HG02798 (cell line): ENCODE results near the gene RBMS3.
A peak's percentile ranks its signal among the peaks of the same experiment; 100 is the strongest.

Source experiments
- ATAC-seq: cut with Tn5 transposase; IDR thresholded peaks from one replicate; pipeline ENCODE4 v1.9.1; 2021; ENCODE audit warnings: mild to moderate bottlenecking; ENCODE audit not compliant: unreplicated experiment, poor library complexity

RBMS3 gene

DNA sequence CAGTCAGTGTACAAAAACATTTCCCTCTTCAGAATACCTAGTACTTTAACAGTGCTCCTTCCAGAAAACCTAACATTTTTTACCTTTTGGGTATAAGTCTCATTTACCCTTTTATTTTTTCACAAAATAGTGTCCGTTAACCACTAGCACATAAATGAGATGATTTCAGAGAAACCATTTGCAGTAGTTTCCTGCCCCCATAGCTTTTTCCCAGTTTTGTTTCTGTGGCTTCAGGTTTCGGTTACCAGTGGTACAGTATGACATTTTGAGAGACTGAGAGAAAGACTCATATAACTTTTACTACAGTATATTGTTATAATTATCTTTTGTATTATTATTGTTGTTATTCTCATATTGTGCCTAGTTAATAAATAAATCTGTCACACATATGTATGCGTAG is 6.2 kb upstream of the RBMS3 start:
- no peak for ATAC-seq

DNA sequence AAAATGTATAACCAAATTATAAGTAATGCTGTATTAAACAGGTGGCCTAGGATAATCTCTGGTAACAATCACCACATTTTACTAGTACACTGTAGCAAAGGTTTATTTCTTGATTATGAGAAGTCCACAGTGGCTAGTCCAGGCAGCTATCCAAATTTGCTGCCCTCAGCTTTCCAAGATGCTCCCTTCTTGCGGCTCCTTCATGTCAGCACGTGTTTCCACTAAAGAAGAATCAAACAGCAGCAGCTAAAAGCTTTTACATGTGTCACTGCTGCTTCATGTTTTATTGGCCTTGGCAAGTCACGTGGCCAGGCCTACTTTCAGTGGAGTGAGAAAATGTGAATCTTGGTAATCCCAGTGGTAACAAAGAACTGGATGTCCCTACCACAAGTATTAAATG is 5.6 kb upstream of the RBMS3 start:
- no peak for ATAC-seq

DNA sequence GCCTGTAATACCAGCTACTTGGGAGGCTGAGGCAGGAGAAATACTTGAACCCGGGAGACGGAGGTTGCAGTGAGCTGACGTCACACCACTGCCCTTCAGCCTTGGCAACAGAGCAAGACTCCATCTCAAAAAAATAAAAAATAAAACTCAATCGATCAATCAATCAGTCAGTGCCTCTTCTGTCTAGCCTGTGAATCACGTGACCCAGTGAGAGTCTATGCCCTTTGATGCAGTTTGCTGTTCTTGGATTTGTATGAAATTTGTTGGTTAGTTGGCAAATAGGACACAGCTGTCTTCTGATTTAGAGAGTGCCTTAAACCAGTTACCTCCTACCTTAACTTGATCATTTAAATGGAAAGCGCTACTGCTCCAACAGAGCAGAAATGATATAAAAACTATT is 3.6 kb upstream of the RBMS3 start:
- ATAC-seq: no peak

DNA sequence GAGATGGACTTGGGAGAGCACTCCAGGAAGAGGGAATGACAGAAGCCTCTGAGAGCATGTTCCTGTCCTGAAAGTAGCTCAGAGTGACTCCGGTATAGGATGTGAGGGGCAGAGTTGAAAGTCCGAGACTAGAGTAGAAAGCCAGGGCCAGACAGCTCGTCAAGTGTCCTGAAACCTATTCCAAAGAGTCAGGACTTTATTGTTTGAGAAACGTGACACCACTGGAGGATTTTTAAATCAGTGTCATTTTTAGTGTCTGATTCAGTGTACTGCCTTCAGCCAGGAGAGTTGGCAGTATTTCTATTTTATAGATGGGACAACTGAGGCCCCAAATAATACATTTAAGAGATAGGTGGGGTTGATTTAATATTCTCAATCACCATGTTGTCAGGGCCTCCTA is 1.6 kb upstream of the RBMS3 start:
- no peak for ATAC-seq

DNA sequence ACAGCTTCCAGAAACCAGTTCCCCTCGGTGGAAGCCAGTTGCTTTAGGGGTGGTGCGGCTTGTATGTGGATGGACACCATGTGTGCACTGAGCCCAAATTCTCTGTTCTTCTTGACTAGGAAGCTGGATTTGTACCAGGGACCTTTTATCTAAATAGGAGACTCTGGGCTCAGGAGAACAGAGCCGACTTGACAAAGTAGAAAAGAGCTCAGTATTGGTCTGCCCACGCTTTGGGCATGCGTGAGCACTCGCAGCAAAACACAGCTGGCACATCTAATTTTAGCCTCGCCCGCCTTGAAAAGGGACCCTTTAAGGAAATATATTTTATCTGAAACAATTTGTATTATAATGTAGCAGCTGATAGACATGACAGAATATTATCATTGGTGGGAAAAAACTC is 1.1 kb upstream of the RBMS3 start:
- ATAC-seq: no peak

DNA sequence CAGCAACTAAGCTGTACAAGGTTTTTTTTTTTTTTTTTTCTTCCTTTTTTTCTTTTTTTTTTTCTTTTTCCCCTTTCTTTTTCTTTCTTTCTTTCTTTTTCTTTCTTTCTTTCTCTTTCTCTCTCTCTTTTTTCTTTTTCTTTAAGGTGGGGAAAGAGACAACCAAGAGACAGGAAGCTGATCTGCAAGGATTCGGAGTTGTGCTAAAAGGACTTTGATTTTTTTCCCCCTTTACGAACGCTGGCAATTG is 148 bp downstream of the RBMS3 start:
- no peak for ATAC-seq

DNA sequence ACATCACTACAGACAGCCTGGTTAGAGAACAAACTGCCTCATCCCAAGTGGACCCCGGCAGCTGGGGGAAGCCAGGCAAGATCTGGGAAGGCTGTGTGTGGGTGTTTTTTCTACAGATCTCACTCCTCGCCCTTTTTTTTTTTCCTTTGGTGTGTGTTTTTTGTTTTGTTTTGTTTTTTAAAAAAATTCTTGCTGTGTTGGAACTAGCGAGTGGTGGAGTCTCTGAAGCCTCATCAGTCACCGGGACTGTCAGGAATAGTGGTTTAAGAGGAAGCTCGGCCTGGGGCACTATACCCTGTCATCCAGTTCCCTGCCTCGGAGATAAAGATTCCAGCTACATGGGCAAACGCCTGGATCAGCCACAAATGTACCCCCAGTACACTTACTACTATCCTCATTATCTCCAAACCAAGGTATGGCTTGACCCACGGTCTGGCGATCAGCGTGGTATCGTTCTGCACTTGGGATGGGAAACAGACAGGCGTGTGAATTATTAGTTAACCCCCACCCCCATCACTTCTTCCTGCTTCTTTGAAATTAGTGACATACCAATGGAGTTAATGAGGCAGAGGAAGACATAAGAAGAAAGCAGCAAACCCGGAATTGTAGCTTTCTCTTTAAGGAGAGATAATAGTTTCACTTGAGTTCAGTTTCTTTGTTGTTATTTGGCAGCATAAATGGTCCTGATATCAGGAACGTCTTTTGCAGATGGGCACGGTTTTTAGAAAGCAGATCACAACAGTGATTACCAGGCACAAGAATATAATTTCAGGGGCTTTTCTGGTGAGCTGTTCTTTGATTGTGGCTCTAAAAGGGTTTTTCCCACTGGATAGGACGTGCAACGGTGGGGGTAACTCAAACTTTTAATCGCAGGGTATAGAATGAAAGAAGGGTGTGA is 722 bp downstream of the RBMS3 start:
- peak; percentile 61 for ATAC-seq

DNA sequence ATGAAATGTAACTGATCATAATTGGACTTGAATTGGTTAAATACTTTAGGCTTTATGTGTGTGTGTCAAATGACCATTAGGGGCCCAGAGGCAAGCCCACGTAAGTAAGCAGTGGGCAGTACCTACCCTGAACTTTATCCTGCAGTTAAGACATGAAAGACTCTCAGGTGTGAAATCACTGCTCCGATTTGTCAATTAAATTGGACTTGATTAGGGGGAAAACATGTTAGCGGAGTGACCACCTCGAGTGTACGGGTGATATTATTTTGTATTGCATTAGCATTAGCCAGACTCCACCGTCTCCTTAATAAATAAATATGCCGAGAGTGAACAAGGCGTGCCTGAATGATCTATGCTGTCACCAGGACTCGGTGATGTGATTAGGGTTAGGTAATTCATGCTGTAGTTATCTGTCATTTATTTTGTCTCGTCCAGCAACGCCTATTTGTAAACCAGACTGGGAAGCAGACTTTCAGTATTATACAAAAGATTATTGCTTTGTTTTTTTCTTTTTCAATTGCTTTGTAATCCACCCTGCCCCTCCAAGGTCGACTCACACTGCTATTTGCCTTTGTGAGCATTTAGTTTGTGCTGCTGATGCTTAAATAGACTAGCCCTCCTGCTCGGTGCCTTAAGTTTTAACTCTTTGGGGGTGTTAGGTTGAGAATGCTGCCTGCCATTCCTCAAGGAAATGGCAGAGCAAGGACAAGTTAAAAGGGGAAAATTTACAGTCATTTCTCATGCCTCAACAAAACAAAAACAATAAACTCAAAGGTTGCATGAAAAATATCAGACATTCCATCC is 1.8 kb downstream of the RBMS3 start:
- no peak for ATAC-seq

DNA sequence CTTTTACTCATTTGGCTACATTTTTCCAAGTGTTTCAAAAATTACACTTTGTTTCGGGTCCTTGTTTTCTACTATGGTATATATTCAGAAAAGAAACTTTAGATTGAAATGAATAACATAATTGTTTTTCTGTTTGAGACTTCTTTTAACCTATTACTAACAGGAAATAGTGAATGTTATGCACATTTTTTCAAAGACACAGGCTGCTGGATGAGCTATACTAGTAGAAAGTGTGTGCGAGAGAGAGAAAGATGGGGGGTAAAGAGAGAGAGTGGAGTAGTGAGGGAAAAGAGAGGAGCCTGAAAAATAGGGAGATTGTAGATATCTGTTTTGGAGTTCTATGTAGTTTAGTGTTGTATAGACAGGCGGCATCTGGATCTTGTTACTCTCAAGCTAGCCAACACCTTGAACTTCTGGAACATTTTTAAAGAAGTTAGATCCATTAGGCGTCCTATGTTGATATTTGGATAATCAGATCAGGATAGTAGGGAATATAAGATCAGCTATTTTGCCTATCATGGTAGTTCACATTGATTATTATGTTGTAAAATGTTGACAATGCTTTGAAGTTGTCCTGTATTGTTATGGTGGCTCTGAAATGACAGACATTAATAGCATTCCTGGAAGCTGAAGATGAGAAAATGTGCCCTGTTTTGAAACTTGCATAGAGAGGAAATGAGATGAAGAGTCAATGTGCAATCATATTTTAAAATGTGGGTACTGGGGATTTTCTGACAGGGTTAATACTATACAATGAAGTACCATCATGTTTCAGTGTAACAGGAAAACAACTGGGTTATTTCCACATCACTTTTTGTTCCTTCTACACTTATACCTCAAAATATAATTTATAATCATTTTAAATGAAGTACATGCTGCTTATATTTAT is 2.6 kb downstream of the RBMS3 start:
- ATAC-seq: no peak

DNA sequence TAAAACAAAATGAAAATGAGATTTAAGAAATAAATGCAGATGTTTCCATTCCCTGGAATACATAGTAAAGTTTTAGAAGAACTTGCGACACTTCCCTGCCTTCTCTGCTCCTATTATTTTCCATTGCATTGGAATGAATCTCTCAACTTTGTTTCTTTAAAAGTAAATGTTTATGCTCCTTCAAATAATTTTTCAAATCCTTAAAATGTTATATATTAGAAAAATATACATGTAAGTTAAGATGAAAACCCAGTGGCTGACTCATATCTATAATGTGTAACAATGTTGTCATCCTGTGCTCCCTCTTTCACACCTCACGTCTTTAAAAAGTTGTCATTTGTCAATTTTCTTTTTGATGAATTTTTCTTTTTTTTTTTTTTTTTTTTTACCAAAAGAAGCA is 3.6 kb downstream of the RBMS3 start:
- ATAC-seq: no peak

DNA sequence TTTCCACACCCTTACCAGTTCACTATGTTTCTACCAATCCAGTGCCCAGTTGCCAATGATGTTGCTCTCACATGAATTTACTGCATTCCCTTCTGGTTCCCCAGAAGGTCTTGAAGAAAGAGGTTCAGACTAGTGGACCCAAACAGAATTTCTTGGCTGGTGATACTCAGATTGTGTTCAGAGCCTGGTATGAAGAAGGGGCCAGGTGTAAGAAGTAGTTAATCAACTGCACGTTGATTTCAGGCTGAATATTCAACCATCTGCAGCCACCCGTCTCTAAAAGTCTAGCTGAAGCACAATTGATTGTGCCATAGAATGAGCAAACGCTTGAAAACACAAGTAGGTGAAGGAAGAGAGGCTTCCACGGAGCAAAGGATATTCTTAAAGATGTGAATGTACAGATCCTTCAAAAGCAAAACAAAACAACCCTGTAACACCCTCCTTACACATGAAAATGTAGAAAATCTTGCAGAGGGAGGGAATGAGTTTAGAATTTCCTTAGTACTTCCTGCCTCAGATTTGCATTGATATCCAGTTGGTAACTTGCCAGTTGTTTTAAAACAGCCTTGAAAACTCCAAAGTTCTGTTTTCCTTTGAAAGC is 4.7 kb downstream of the RBMS3 start:
- ATAC-seq: no peak

DNA sequence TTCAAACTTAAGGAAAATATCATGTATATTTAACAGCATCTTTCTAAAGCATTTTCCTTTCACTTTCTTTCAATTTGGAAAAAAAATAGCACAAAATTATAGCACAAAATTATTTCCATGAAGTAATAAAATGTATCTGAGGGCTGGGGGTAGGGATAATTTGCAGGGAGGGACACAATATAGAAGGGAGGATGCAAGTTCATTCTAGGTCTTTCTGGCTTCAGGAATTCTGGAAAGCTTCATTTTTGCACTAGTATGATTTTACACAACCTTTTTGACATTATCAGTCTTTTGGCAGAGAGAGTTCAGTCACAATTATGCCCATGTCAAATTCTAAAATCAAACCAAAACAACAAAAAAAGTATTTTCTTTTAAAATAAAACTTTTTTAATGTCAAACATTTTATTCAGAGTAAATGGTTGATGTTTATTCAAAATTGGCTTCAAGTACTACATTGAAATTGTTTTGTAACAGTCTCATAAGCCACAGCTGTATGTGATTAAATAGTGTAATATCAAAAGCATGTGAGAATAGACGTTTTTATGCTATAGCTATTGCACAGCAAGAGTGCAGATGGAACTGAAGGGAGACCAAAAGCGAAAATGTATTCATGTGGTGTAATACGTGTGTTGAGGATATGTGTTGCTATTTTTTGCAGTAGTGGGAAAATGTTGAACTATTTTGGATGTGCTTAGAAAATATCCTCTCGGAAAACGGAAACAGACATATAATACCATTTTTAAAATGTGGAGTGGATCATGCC is 5.8 kb downstream of the RBMS3 start:
- ATAC-seq: no peak

DNA sequence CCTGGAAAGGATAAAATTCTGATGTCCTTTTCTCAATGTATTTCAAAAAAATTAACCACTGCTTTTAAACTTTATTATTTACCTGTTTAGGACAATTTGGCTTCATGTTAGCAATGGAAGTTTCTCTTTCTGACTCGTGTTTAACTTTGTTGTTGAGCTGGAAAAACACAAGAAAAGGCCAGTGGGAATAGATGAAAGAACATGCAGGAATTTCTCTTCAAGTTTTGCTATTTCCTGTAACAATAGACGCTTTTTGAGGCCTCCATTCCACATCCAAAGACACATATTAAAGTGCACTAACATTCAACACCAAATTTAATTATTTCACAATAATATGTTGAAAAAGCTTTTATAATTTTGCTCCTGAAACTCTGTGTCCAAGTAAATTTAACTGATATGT is 9.7 kb downstream of the RBMS3 start:
- no peak for ATAC-seq

DNA sequence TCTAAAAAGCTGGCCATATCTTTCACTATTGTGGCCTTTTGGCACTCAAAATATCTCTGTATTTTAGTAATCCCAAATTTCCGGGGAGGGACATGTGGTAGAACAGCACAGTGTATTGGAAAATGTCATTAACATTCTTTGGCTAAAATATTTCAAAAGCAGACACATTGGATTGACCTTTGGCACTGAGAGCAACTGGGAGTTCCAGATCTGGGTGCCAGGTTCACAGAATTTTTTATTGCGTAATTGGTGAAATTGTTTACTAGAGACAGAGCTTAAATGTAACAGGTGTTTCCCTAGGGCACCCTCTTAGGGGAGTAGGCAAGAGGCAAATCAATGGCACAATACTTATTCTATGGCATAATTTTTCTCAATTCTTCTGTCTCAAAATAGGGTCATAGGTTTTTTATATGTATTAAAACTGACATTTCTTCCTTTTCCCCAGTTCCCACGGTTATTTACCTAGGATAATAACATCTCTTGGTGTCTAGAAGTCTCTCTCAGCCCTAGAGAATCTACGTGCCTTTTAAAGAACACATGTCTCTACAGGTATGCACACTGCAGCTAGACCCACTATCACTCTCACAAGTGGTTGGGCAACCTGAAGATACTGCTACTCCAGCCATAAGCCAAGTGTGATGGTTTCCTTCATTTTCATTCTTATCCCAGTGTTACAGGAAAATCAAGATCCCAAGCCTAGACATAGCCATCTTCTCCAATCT is 10.6 kb downstream of the RBMS3 start:
- no peak for ATAC-seq

DNA sequence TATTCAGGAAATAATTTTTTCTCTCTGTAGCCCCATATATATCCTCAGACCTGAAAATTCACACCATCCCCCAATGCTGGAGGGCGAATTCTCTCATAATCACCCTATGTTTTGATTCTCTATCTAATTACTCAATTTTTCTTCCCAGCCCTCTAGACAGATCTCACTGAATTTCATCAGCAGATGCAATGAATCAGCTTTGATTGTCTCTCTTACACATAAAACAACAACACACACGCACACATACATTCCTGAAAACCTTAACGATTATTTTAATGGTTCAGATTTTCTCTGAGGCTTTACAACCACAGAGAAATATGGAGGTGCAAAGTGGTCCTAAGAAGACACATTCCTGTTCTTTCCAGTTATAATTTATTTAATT is 11.1 kb downstream of the RBMS3 start:
- ATAC-seq: no peak

DNA sequence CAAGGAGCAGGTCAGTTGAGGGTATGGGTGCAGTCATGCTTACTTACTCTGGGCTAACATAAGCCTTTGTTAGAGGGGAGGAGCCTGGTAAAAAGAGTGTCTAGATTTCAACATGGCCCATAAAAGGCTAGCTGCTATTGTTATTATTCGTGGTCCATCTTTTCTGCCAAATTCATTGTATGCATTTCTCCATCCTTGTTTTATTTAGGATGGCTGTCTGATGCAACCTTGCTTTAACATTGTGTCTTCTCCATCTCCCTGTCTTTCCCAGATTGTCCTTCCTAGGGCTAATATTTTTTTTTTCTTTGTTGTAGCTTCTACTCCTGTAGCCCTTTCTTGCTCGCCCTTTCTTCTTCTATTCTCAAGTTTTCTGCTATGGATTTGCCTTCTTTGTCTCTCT is 12.6 kb downstream of the RBMS3 start:
- ATAC-seq: no peak

DNA sequence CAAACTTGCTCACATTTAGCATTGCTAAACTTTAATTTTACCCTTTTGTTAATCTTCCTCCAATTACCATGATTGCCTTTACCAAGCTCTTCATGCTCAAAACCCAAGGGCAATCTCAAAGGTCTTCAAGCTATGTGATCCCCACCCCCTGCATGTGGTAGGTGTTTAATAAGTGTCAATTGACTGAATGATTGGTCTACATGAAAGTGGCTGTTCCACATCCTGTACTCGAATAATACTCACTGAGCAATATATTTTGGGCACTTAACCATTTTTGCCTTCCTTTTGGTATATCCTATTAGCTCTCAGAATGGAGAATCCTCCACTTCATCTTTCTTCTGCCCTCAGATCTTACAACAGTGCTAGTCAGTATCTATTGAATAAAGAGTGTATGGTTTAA is 17.1 kb downstream of the RBMS3 start:
- no peak for ATAC-seq

DNA sequence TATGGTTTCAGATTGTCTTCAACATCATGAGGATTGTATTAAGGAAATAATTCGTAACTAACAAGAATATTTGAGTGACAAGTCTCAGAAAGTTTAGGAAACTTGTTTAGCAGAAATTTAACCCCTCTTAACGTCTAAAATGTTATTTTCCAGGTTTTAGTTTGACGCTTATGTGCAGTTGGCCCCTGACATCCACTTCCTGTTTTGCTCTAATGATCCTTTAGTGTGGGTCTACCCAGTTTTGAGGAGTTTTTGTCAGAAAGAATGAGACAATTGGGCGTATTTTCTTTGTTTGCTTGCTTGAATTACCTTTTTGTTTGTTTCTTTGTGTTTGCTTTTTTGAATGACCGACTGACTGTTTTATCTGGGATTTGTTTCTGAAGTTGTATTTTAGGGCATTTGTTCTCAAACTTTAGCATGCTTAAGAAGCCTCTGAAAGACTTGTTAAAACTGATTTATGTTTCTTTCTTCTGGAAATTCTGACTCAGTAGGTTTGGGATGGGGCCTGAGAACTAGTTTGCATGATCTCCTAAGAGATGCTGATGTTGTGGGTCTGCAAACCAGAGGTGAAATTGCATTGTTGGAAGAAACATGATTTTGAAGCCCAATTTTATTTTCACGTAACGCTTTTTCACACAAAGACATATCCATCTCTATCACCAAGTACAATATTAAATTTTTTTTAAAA is 20.6 kb downstream of the RBMS3 start:
- ATAC-seq: no peak

DNA sequence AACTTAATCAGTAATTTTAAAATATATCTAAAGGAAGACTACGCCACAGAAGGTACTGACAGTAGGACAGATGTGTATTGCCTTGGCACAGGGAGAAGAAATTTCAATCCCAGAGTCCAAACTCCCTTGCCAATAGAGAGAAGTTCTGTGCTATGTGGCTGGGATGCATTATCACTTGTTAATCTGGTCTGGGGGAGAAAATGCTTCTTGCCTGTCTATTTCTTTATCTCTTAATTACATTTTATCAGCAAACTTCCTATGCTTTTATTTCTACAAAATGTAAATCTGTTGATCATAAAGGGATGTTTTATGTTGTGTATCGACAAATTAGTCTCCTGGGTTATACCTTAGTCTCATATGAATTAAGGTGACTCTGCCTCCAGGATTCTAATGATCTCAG is 21.7 kb downstream of the RBMS3 start:
- ATAC-seq: no peak
